ENCODE results near the gene ADI1. TPM values are rescaled to one million over a fixed set of nuclear protein-coding genes. Genes with fewer than 3 reads are reported as not detected.
A peak's percentile ranks its signal among the peaks of the same experiment; 100 is the strongest.

The ADI1 gene
- total and polyA plus RNA-seq, 2 of the 4 experiments (the other 2 are of a cell fraction), result 43.2 to 46.0 TPM

DNA sequence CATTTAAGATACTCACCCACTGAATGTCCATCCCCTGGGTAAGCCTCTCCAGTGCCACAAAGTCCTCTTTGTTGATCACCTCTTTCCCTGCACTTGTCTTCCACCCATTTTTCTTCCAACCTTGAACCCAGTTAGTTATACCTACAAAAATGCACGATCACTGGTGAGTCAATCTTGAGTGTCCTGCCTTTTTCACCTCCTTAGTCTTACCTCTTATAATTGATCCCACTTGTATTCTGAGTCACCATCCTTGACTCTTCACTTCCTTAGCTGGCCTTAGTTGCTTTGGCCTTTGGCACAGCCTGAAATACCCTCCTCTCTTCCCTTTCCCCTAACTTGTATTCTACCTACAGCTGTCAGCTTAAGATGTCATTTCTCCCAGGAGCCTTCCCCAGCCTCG lies 28.6 kb upstream of the ADI1 start:
- no peaks in the 10 kb centered on the region for H3K4me1 ChIP-seq (ENCODE audit: control insufficient read depth, insufficient read depth, low read length)
- H3K56ac ChIP-seq (ENCODE audit: extremely low read depth, insufficient read depth, low read length), result no peak overlapping the region
- H3K14ac ChIP-seq (replicated peaks; ENCODE audit: low read depth, low read length), result no peak overlapping the region
- dilution Hi-C loops (cut with HindIII; ENCODE audit: low sequenced_read_pairs, unreplicated experiment) (no loop called here), in situ Hi-C loops (cut with MboI; ENCODE audit: low sequenced_read_pairs) (no loop called here), intact Hi-C loops (cut with micrococcal nuclease) (loop anchor here (1.0 kb wide), 1 partner anchor 25 kb away; no protein-coding TSS in a partner anchor)
- no peak overlapping the region for H3K27ac ChIP-seq (ENCODE audit: insufficient read depth, low read length)
- H3K9me1 ChIP-seq (ENCODE audit: insufficient read depth, low read length), result no peaks in the 10 kb centered on the region
- peaks cover 72% of the 10 kb centered on the region for H3K36me3 ChIP-seq (ENCODE audit: control insufficient read depth, insufficient read depth, low read length)
- H3K23ac ChIP-seq (ENCODE audit: low read depth, low read length), result no peak overlapping the region
- no peak overlapping the region for H2AK5ac ChIP-seq (ENCODE audit: low read depth, low read length)
- H3K9me3 ChIP-seq (ENCODE audit: control insufficient read depth, insufficient read depth, low read length), result no peaks in the 10 kb centered on the region
- CTCF ChIA-PET, result interaction anchor here (0.6 kb wide), 1 partner anchor 31 kb away, joined by 7 read pairs; no protein-coding TSS in a partner anchor
- no peaks in the 10 kb centered on the region for H4K20me1 ChIP-seq (ENCODE audit: insufficient read depth, low read length)
- peaks cover 25 to 35% of the 10 kb centered on the region in 2 experiments for H3K79me1 ChIP-seq (ENCODE audit: low read depth in 1 of 2, low read length in 2 of 2)
- H4K8ac ChIP-seq (ENCODE audit: low read depth in 2 of 2, low read length in 2 of 2), result no peak overlapping the region
- no peak overlapping the region for H2AFZ ChIP-seq (replicated peaks; ENCODE audit: low read length, poor library complexity)
- no peak for ATAC-seq (ENCODE audit: low read depth)
- H2AK9ac ChIP-seq (replicated peaks; ENCODE audit: low read depth, low read length, poor library complexity), result peak overlapping the region; percentile 62
- no peak overlapping the region for H3K18ac ChIP-seq (ENCODE audit: low read depth, low read length)
- no peak overlapping the region for H3K9ac ChIP-seq (ENCODE audit: low read depth, low read length)
- 78% methylated on average over 1 of the region's 2 CpGs; no CpG with 5 or more reads in 1 of the 2 experiments for WGBS, 2 experiments (ENCODE audit: extremely low coverage in 2 of 2, insufficient read length in 1 of 2)
- no peak overlapping the region for H4K5ac ChIP-seq (ENCODE audit: low read depth, low read length)
- POLR2A ChIA-PET (ENCODE audit: unreplicated experiment), result no interaction called here
- H3K4me3 ChIP-seq (ENCODE audit: insufficient read depth, low read depth, low read length), result no peak overlapping the region
- H3K4me2 ChIP-seq (ENCODE audit: low read depth, low read length), result no peak overlapping the region
- BruUV-seq (replicated peaks), result no TSS peak
- no peak overlapping the region for H2BK20ac ChIP-seq (ENCODE audit: low read depth, low read length)
- H4K91ac ChIP-seq (ENCODE audit: insufficient read depth, low read depth, low read length), result no peak overlapping the region
- no peak overlapping the region for H3K4ac ChIP-seq (ENCODE audit: low read depth, low read length)
- H2BK5ac ChIP-seq (ENCODE audit: low read depth, low read length, poor library complexity, severe bottlenecking), result no peak overlapping the region
- H3K27me3 ChIP-seq (ENCODE audit: control insufficient read depth, insufficient read depth, low read length), result no peaks in the 10 kb centered on the region
- H2BK15ac ChIP-seq (ENCODE audit: low read depth, low read length), result no peak overlapping the region
- no peak overlapping the region for H2BK120ac ChIP-seq (ENCODE audit: low read depth, low read length)
- no peak for TF ChIP-seq MAFK (IDR thresholded peaks at IDR 0.05; ENCODE audit: low read depth, low read length)
- DNase-seq, result no peak

Data from IMR-90 (cell line).